ENCODE measurements around the gene SPECC1.
"Not testable (repeated sequence)": the region's sequence is repeated elsewhere in the genome, so short reads cannot be mapped to it uniquely, and the experiment has no call there.

Gene SPECC1

GRCh38 chr17:20284570-20285295 is 275.6 kb downstream of the SPECC1 start:
- DNase-seq (ENCODE audit: insufficient read length, low spot score) (no peak), FAIRE-seq (no peak)

DNA sequence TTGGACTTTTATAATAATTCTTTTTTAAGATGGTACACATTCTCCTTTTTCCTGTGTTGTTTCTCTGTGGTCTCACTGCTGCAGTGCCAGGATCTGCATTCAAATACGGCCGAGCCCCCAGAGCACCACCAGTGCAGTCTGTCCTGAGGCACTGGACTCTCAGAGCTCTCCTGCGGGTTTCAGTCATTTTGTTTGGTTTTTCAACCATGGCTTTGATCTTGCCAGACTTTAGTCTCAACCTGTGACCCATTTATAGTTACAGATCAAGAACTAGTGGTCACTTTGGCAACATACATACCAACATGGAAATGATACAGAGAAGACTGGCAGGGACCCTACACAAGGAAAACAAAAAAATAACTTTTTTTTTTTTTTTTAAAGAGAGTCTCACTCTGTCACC is 280.8 kb downstream of the SPECC1 start:
- DNase-seq (ENCODE audit: insufficient read length, low spot score): no peak
- FAIRE-seq: no peak

DNA sequence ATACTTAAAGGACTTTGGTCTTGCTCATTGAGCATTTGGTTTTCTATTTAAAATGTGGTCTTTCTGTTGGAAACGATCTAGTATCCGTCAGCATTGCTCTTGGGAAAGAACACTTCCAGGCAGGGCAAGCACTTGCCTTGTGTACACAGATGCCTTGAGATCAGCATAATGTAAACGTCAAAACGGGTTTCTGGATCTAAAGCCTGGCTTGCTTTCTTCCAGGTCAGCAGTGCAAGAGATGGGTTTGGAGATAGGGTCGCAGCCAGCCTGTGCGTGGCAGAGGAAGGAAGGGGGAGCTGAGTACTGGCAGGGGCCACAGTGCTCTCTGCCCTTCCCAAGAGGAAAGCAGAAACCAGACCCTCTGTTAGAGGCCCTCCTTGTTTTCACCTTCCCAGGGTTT is 282.7 kb downstream of the SPECC1 start:
- no peak for DNase-seq (ENCODE audit: insufficient read length, low spot score)
- no peak for FAIRE-seq

GRCh38 chr17:20293501-20293900 is 284.3 kb downstream of the SPECC1 start:
- FAIRE-seq (no peak), DNase-seq (ENCODE audit: insufficient read length, low spot score) (no peak)

DNA sequence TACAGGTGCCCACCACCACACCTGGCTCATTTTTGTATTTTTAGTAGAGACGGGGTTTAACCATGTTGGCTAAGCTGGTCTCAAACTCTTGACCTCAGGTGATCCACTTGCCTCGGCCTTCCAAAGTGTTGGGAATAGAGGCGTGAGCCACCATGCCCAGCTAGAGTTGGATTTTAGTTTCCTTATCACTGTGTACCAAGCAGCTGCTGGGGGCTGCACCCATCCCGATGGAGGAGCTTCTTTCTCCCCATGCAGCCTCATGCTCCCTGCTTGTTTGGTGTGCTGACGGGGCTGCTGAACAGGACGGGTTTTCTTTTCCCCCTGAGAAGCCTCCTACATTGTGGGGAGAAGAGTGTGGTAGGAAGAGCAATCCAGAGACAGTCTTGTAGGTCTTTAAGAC is 285.0 kb downstream of the SPECC1 start:
- DNase-seq (ENCODE audit: insufficient read length, low spot score): no peak
- FAIRE-seq: no peak

GRCh38 chr17:20299013-20299412 is 289.9 kb downstream of the SPECC1 start:
- FAIRE-seq (no peak), DNase-seq (ENCODE audit: insufficient read length, low spot score) (no peak)

DNA sequence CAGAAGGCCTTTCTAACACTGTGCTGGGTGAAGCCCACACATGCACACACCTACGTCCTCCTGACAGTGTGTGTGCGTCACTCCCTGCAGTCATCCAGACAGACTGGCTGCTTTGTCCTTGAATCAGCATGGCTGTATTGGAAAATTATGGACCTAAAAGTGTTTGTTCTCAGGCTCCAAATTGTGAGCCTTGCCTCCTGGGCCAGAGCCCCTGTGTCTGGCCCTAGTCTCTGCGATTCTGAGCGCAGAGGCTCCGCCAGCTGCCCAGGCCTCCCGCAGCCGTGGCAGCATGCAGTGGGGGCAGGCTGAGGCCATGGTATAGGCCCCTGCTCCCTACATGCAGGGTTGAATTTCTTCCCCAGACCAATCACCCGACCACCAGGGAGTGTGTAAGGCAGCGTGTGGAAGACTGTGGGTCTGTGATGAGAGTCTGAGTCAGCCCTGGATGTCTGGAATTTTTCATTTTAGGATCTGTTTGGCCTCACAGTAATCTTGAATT is 291.3 kb downstream of the SPECC1 start:
- FAIRE-seq: no peak

DNA sequence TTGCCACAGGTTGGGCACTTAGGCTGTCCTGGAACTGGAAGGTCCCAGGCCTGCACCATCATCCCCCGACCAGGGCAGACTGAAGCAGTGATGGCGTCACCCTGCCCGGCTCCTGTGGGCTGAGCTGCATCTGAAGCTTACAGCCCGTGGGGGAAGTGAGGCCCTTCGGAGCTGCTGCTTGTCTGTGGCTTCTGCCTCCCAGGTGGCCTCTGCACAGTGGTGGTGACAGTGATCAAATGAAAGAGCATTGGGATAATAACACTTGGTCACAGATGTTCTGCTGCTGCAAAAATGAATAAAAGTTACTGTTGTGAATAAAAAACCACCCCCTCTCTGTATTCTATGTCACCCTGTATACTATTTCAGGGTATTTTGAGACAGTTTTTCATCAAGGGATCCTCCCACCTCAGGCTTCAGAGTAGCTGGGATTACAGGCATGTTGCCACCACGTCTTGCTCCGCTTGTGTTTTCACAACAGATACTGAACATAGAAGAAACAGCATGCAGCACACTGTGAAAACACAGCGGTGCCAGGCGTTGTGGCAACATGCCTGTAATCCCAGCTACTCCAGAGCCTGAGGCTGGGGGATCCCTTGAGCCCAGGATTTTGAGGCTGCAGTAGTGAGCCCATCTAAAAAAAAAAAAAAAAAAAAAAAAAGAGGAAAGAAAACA is 293.2 kb downstream of the SPECC1 start:
- FAIRE-seq: no peak
- DNase-seq (ENCODE audit: insufficient read length, low spot score): no peak

More for the DNA sequence above, 291.3 kb downstream of the SPECC1 start:
- no peak for DNase-seq (ENCODE audit: insufficient read length, low spot score)

DNA sequence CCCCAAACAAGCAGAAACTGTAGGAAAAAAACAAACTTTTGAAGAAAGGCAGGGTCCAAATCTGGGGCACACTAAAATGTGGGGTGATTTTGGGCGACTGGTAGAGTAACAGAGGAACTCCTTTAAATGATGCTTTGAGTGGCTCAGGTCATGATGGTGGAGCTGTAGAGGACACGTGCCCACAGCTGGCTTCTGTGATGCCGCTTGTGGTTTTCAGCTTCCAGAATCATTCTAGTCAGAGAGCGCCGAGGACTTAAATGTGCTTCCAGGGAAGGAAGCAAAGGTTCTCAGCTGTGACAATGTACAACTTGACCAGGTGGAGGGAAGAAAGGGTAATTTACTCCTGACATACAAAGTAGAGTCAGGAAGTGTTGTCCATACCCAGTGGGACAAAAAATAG is 295.8 kb downstream of the SPECC1 start:
- DNase-seq (ENCODE audit: insufficient read length, low spot score) (no peak), FAIRE-seq (no peak)

DNA sequence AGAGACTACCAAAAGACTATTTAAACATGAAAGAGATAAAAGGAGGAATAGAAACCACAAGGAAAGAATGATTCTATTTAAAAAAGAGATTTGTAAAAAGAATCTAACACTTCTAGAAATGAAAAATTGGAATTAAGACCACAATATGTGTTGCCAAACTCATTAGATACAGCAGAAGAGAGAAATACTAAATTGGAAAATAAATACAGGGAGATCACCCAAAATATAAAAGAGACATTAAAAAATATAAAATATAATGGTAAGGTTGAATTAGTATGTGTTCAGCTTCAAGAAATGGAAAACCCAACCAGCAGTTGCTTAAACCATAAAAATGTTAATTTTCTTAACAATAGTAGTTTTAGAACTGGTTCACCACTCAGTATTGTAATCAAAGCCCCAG is 297.8 kb downstream of the SPECC1 start:
- no peak for FAIRE-seq
- no peak for DNase-seq (ENCODE audit: insufficient read length, low spot score)

DNA sequence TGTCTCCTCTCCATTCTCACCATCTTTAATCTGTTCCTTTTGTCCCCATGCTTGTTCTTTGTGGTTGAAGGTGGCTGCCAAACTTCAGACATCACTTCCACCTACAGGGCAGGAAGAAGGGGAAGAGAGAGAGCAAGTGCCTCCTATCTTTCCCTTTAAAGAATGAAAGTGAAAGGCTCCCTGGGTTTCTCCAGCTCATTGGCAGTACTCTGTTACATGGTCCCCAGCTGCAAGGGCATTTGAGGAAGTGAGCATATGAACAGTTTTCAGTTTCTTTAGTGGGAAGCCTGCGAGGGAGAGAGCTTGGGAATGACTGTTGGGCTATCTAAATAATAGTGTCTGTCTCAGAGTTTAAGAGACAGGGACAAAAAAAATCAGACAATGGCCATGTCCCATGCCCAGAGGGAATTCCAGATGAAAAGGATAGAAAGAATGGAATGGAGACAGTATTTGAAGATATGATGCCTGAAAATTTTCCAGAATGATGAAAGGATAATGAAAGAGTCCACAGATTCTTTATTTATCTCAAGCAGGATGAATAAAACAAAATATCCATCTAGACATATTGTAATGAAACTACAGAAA is 298.3 kb downstream of the SPECC1 start:
- DNase-seq (ENCODE audit: insufficient read length, low spot score) (no peak), FAIRE-seq (no peak)

GRCh38 chr17:20310481-20310880 is 301.3 kb downstream of the SPECC1 start:
- FAIRE-seq: no peak
- no peak for DNase-seq (ENCODE audit: insufficient read length, low spot score)

DNA sequence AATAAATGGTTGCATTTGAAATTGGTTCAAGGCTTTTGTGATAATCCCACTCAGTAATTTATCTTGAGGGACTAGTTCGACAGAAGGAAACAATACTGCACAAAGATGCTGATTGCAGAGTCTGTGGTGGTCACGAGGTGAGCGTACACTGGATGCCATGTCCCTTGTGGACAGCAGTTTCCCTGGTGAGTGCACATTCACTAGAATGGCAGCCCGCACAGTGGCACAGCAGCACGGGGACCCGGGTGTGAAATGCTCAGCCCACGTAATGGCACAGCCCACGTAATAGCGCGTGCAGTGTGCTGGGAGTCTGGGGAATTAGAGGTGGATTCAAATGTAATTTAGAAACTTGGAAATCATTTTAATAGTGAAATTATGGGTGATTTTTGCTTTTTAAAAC is 304.1 kb downstream of the SPECC1 start:
- FAIRE-seq (no peak), DNase-seq (ENCODE audit: insufficient read length, low spot score) (no peak)

DNA sequence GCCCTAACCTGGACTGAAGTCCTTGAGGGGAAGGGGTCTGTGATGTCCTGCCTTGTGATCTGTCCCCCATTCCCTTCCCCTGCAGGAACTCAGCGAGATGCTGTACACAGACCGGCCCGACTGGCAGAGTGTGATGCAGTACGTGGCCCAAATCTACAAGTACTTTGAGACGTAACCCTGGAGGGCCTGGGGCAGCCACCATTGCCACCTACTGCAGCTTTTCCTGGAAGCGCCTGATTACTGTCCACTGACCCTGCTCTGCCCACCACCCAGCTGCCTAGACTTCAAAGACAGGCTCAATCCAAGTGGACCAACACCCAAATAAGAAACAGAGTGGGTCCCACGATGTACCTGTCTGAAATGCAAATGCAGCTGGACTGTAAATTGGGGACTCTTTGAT is 304.7 kb downstream of the SPECC1 start:
- no peak for DNase-seq (ENCODE audit: insufficient read length, low spot score)
- FAIRE-seq: no peak

GRCh38 chr17:20314834-20315233 is 305.7 kb downstream of the SPECC1 start:
- FAIRE-seq (no peak), DNase-seq (ENCODE audit: insufficient read length, low spot score) (no peak)

DNA sequence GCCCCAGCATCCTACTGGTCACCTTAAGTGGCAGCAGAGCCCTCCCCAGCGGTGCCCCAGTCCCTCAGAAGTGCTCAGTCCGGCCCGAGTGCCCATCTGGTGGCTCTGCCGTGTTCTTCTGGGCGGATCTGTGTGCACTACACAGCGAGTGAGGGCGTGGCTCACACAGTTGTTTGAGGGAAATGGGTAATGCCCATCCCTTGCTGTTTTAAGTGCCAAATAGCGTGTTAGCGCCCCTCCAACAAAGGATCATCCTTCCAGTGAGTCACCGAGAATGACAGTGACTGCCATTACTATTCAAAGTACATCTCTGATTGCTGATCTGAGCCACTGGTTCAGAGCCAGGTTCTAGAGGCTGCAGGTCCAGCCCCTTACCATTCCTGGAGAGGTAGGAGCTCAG is 306.2 kb downstream of the SPECC1 start:
- DNase-seq (ENCODE audit: insufficient read length, low spot score) (no peak), FAIRE-seq (no peak)

GRCh38 chr17:20315821-20316220 is 306.7 kb downstream of the SPECC1 start:
- no peak for DNase-seq (ENCODE audit: insufficient read length, low spot score)
- FAIRE-seq: no peak

DNA sequence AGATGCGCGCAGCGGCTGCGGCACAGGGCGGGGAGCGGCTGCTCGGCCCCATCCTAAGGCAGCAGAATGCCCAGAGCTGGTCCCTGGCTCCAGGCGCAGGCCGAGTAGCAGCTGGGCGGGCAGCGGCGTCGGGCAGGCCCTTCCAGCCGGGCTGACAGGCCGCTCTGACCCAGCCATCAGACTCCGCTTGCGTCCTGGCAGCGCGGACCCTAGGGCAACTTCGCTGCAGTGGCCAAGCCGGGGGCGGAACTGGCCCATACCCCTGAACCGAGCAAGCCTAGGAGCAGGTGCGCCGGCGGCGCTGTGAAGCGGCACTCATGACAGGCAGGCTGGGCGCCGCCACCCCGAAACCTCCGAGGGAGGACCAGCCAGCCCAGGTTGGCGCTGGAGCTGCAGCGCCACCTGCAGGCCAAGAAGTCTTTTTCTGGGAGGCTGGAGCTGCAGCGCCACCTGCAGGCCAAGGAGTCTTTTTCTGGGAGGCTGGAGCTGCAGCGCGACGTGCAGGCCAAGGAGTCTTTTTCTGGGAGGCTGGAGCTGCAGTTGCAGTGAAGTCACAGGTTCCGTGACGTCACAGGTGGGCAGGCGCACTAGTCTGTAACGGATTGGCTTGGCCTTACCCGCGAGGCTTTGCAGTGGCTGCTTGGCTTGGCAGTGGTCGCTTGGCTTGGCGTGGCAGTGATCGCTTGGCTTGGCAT is 311.5 kb downstream of the SPECC1 start:
- peak; percentile 42 for FAIRE-seq
- peak; percentile 24 for DNase-seq (ENCODE audit: insufficient read length, low spot score)

DNA sequence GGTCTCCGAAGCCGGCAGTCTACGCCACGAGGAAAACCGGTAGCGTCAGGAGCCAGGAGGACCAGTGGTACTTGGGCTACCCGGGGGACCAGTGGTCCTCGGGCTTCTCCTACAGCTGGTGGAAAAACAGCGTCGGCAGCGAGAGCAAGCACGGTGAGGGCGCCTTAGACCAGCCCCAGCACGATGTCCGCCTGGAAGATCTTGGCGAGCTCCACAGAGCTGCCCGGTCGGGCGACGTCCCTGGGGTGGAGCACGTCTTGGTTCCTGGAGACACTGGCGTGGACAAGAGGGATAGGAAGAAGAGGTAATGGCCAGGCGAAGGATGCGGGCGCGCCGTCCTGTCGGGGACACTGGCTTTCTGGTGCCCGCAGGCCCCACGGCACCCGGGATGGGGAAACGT is 312.2 kb downstream of the SPECC1 start:
- DNase-seq (ENCODE audit: insufficient read length, low spot score); FAIRE-seq: not testable (repeated sequence)

DNA sequence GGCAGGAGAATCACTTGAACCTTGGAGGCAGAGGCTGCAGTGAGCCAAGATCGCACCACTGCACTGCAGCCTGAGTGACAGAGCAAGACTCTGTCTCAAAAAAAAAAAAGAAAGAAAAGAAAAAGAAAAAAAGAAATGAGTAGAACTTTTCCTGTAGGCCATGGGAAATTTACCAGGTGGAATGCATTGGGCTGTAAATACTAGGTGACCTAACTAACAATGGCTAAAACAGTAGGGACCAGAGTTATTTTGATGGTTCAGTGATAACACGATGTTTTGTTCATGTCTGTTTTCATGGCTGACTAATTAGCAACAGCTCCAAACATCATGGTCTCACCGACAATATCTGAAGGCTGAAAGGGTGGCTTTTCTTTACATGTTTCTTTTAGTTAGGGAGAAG is 318.6 kb downstream of the SPECC1 start:
- DNase-seq (ENCODE audit: insufficient read length, low spot score); FAIRE-seq: not testable (repeated sequence)

DNA sequence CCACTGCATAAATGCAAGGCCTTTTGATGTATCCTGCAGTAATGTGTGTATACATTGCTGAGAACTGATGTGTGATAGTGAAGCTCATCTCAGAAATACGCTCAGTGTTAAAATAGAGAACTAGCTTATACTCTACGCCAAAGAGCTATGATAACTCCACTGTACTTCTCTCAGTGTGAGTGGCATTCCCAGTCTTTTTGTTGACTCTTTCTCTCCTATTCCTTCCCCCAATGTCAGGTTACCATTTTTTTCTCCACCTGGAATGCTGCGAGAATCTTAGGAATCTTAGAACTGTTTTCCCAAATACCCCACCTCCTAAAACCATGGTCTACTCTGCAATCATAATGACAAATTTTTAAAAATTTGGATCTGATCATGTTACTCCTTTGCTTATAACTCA is 342.2 kb downstream of the SPECC1 start:
- not testable (repeated sequence) for FAIRE-seq; DNase-seq (ENCODE audit: insufficient read length, low spot score)

Measured in GM19239 (cell line).